Kidney capillary endothelial cell (primary cell): ENCODE measurements around the gene TIAL1.
"Not testable (repeated sequence)": the region's sequence is repeated elsewhere in the genome, so short reads cannot be mapped to it uniquely, and the experiment has no call there.

Source experiments
- DNase-seq: peaks from one replicate; pipeline ENCODE4 v3.0.0-alpha.2; 2018; ENCODE audit warnings: low spot score

Gene TIAL1

DNA sequence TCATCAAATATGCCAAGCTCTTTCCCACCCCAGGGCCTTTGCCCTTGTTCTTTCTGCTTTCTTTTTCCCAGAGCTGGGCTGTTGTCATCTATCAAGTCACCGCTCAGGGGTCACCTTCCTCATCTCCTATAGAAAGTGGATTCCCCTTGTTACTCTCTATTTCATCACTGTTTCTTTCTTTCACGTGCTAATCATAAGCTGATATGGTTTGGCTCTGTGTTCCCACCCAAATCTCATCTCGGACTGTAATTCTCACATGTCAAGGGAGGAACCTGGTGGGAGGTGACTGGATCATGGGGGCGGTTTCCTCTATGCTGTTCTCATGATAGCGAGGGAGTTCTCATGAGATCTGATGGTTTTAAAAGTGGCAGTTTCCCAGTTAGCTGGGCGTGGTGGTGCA lies 17.0 kb upstream of the TIAL1 start:
- DNase-seq, result no peak

DNA sequence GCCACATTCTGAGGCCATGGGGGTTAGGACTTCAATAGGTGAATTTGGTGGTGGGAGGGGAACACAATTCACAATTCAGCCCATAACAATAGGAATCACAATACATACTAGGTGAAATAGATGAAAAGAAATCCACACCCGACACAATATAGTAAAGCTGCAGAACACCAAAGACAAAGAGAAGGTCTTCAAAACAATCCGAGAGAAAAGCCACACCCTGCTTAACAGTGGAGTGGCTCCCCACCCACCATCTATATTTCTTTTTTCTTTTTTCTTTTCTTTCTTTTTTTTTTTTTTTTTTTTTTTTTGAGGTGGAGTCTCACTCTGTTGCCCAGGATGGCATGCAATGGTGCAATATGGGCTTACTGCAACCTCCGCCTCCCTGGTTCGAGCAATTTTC lies 14.7 kb upstream of the TIAL1 start:
- no peak for DNase-seq

DNA sequence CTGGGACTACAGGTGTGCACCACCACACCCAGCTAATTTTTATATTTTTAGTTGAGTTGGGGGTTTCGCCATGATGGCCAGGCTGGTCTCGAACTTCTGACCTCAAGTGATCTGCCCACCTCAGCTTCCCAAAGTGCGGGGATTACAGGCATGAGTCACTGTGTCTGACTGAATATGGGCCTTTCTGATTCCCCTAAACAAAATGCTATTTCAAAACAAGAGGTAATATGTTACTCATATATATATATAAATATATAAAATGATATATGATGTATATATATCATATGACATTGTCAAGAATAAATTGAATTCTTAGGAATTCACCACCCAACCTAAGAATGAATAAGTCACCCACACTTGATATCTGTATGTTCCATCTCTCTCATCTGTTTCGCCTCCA lies 12.8 kb upstream of the TIAL1 start:
- DNase-seq, result no peak

DNA sequence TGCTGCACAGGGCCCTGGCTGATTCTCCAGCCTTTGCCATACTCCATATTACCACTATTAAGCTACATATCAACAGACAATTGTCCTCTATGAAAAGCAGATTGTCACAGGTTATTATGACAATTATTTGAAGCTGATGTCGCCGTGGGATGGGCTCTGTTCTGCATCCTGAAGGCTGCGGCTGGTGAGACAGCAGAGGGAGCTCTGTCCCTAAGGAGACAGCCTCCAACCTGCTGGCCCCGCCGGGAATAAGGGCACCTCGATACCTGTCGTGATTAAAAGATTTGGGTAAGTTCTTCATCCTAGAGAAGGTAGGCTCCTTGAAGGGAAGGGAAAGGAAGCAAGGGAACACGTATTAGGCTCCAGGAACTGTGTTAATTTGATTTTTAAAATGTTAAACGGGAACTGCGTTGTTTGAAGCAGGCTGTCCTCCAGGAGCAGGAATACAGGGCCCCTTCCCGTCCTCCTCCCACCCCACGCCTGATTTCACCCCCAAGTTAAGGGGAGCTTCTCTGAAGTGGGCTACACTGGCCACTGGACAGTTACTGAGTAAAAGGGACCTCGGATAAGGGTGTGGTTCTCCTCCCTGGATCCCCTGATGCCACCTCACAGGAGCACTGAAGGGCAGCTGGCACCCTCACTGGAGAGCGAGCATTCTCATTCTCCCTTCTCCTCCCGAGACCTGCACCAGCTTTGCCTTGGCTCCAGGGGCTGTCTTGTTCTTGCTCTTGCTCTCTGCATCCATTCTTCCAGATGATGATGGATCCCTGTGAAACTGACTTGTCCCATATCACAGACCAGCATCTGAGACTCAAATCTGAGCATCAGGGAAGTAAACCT lies 11.8 kb upstream of the TIAL1 start:
- DNase-seq, result peak; percentile 32

DNA sequence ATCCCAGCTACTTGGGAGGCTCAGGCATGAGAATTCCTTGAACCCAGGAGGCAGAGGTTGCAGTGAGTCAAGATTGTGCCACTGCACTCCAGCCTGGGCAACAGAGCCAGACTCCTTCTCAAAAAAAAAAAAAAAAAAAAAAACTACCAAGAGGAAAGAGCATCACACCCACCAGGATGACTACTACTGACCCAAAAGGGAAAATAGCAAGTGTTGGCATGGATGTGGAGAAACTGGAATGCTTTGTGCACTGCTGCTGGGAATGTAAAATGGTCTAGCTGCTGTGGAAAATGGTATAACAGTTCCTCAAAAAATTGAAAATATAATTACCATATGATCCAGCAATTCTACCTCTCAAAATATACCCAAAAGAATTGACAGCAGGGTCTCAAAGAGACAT lies 7.7 kb upstream of the TIAL1 start:
- DNase-seq, result no peak

DNA sequence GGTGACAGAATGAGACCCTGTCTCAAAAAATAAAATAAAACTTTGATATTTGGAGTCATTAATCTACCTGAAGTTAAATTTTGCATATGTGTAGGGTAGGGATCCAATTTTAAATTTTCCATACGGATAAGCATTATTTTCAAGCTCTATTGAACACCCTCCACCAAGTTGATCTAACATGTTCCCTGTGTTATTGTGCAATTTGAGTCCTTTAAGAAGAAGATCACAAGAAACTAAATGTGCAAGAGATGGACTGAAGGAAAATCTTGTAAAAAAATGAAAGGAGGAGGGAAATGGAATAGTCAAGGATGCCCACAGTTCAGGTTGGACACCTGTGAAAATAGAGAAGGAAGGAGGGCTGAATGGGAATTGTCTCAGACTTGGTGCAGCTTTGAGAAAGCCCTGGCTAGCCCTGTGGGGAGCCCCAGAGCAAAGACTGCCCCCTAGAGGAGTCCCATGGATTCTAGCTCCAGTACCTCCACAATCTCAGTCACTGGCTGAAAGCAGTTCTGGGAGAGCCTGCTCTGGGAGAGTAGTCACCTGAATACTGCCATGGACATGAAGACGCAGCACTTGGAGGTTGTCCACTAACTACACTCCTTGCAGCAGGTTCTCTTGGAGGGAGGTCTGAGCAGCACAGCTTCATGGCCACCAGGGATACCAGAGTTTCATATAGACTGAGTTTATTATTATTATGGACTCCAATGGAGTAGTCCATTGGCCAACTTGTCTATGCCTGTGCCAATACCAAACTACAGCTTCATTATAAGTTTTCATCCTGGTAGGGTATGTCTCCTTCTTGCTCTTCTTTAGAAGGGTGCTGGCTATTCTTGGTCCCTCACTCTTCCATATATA lies 5.7 kb upstream of the TIAL1 start:
- DNase-seq, result peak; percentile 40

DNA sequence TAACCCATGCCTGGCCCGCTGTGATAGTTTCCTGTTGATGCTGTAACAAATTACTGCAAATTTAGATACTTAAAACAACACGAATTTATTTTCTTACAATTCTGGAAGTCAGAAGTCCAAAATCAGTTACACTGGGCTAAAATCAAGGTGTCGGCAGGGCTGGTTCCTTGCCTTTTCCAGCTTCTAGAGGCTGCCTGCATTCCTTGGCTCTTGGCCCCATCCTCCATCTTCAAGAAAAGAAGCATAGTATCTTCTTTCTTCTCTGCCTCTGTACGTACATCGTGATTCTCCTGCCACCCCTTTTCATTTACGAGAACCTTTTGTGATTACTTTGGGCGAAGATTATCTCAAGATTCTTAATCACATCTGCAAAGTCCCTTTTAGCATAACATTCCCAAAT lies 1.6 kb upstream of the TIAL1 start:
- no peak for DNase-seq

DNA sequence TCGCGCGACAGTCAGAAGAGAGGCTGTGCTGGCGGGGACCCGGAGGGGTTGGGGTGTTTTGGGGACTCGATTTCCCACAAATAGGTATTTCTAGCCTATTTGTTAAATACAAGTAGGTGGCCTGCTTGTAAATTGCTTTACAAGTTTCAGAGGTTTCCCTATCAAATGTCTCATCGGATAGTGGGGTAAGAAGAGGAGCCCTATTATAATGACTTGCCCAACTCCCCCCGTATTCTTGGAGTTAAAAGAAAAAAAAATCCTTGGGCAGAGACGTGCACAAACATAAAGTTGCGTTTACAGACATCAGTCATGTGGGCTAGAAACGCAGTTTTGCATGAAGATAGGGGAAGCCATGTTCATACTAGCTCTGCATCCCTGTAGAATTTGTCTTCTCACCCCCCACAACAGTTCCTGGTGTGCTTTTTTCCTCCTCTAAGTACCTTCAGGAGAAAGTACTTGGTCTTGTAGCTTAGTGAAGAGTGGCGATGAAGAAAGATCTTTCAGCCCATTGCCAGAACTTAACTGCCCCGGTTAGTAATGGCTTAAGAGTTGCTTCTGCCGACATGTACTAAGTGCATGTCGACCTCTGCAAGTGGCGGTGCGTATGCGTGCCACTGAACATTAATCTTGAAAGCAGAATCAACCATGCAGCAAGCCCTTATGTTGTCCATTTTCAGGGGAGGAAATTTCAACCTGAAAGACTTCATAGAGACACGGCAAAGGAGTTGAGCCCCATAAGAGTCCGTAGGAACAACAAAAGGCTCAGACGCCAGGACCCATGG lies 832 bp upstream of the TIAL1 start:
- no peak for DNase-seq

DNA sequence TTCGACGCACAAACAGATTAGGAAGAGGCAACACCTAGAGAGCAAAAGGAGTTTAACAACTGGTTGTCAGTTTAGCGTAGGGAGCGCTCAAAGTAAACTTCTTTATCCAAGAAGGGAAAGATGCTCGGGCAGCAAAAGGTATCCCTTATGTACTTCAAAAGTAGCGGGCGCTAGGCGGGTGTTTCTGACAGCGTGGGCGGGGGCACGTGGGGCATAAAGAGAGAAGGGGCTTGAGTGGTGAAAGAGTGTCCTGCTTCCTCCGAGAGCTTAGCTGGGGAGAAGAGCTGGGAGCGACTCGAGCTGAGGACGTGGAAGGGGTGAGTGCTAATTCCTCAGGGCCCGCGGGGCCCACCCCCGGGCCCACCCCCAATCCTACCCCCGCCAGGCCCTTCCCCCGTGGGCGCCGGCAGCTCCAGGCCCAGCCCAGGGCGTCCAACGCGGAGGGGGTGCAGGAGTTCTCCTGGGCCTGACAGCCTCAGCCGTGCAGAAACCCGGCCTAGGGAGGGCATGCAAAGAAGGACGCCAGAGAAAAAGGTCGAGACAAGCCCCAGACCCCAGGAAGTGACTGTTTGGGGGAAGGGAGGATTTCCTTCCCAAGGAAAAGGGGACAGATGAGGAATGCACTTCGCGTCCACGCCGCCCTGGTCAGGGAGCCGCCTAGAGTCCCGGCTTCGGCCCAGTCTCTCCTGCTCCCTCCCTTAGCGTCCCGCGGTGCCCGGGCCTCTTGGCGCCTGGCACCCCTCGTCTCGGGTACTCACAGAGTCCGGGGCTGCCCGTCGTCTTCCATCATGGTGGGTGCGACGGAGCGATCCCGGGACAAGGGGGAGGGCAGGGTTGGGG lies 868 bp downstream of the TIAL1 start:
- peak; percentile 40 for DNase-seq

DNA sequence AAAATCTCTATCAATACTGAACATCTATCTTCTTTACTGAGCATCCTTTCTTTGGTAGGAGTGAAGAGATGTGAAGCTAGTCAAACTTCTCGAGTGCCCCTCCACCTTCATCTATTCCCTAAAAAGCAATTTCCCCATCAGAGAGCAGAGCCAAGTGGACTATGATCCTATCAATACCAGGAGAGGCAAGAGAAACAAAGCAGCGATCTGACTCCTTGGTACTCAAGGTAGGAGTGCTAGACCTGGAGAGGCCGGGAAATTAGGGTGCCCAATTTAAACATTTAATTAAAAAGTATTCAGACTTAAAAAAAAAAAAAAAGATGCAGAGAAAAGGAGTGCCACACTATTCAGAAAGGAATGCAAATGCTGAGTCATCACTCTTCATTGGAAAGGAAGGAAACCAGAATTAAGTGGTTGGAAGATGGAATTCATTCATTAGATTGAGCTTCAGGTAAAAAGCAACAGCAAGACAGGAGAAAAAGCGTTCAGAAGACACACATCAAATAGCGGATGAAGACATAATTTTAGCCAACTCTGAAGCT lies 1.6 kb downstream of the TIAL1 start:
- DNase-seq, result no peak

DNA sequence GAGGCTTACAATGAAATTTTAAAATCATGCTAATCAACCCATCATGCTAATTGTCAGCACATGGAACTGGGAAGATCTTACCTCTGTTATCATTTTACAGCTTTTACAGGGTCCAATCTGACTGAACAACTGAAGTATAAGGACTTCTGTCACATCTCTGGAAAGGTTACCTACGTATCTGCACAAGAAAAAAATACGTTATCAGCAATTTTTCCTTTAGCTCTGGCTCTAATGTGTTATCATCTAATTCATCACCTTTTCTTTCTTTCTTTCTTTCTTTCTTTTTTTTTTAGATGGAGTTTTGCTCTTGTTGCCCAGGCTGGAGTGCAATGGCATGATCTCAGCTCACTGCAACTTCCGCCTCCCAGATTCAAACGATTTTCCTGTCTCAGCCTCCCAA lies 8.7 kb downstream of the TIAL1 start:
- DNase-seq, result no peak

DNA sequence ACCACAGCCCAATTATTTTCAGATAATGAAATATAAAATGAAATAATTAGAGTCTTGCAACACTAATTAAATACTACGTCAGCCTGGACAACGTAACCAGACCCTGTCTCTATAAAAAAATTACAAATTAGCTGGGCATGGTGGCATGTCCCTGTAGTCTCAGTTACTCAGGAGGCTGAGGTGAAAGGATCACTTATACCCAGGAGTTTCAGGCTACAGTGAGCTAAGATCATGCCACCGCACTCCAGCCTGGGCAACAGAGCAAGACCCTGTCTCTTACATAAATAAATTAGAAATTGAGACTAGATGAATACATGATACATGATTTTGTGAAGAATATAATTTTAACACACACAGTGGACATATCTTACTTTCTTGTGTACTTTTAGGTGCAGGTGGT lies 18.4 kb downstream of the TIAL1 start:
- no peak for DNase-seq

DNA sequence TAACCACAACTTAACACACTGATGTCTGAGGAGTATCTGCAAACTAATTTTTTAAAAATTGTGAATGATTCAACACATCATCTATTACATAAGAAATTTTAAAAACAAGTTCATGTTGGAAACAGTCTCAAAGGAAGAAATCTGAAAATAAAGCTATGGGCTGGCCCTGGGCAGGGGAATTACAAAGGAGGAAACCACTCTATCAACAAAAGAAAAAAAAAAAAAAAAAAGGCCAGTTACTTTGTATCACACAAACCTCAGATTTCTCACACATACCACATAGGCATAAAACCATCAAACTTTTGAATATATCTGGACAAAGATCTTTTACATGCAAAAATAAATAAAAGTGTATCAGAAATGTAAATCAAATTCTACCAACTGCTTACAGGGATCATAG lies 20.8 kb downstream of the TIAL1 start:
- DNase-seq, result no peak

DNA sequence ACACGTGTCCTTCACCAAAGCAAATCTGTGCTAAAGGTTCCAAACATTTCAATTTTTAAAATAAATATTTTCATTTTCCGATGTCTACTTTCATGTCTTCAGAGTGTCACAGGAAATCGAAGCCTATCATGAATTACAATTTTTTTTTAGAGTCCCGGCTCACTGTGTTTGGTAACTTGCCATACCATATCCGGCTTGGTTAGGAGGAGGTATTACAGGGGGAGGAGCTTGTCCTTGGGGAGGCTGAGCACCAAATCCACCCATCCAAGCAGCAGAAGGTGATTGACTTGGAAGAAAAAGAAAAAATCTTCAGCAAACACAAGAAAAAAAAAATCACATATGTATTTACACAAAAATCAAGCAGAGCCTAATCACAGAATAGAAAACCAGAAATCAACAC lies 21.3 kb downstream of the TIAL1 start:
- DNase-seq, result no peak

DNA sequence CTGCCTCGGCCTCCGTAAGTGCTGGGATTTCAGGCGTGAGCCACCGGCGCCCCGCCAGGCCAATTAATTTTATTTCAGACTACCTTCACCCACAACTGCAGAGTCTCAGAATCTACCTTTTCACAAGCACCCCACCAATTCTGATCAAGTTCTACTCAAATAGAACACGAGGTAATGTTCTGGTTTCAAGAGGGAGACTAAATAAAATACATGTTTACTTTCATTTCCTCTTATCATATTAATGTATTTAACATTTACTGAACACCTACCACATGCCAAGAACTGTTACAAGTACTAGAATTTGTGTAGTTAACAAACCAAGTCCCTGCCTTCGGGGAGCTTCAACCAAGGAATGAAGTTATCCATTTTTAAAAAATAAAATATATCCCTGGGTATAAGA lies 28.8 kb downstream of the TIAL1 start:
- DNase-seq, result no peak

DNA sequence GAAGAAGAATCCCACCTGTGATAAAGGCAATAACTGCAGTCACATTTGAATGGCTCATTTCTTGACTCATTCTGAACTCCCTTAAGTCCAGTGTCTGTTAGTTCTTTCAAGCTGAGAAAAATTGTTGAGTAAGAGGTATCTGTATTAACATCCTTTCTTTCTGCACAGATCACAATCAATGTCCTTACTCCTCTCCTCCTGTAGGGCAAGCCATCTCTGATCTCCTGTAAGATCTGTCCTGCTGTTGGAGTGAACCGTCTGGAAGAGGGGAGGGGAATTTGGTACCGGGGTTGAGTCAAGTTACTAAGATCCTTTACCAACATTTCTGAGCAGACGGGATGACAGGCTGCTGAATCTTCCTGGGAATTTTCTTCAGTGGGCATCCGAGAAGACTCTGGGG lies 34.7 kb downstream of the TIAL1 start:
- DNase-seq, result no peak

DNA sequence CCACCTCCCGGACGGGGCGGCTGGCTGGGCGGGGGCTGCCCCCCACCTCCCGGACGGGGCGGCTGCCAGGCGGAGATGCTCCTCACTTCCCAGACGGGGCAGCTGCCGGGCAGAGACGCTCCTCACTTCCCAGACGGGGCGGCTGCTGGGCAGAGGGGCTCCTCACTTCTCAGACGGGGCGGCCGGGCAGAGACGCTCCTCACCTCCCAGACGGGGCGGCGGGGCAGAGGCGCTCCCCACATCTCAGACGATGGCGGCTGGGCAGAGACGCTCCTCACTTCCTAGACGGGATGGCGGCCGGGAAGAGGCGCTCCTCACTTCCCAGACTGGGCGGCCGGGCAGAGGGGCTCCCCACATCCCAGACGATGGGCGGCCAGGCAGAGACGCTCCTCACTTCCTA lies 37.3 kb downstream of the TIAL1 start:
- not testable (repeated sequence) for DNase-seq

DNA sequence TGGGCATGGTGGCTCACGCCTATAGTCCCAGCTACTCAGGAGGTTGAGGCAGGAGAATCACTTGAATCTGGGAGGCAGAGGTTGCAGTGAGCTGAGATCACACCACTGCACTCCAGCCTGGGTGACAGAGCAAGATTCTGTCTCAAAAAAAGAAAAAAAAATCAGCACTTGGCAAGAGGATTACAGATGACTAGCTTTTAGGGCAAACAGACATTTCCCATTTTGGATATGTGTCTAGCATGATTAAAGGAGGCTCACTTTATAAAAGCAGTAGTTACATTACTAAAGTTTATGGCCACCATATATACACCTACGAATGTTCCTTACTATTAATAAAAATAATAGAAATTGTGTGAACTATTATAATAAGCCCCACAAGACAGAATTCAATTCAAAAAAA lies 40.7 kb downstream of the TIAL1 start:
- DNase-seq, result not testable (repeated sequence)

DNA sequence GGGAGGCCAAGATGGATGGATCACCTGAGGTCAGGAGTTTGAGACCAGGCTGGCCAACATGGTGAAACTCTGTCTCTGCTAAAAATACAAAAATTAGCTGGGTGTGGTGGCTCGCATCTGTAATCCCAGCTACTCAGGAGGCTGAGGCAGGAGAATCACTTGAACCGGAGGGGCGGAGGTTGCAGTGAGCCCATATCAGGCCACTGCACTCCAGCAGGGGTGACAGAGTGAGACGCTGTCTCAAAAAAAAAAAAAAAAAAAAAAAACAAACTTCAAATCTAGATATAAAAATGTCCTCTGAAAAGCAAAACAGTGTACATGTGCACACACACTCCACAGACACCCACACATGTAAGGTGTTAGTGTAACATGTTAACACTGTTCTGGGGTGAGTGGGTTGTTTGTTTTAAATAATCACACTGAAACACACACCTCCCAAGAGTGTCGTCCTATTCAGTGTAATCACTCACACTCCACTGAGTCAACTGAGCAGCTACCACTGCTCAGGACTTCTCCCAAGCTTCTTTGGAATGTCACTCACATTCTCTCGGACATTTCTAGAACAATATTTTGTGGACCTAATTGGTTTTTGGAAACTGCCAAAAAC lies 41.5 kb downstream of the TIAL1 start:
- no peak for DNase-seq

DNA sequence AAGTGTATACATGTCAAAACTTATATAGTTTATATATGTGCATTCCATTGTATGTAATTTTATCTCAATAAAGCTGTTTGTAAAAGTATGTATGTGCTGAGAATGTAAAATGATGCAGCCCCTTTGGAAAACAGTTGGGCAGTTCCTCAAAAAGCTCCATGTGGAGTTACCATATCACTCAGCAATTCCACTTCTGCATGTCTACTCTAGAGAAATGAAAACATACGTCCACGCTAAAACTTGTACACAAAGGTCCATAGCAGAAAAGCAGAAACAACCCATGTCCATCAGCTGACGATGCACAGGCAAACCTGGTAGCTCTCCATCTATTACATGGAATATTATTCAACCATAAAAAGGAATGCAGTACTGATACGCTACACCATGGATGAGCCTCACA lies 45.9 kb downstream of the TIAL1 start:
- no peak for DNase-seq
